ENCODE data around the gene MOGAT1.

The MOGAT1 gene, protein sequence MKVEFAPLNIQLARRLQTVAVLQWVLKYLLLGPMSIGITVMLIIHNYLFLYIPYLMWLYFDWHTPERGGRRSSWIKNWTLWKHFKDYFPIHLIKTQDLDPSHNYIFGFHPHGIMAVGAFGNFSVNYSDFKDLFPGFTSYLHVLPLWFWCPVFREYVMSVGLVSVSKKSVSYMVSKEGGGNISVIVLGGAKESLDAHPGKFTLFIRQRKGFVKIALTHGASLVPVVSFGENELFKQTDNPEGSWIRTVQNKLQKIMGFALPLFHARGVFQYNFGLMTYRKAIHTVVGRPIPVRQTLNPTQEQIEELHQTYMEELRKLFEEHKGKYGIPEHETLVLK

DNA sequence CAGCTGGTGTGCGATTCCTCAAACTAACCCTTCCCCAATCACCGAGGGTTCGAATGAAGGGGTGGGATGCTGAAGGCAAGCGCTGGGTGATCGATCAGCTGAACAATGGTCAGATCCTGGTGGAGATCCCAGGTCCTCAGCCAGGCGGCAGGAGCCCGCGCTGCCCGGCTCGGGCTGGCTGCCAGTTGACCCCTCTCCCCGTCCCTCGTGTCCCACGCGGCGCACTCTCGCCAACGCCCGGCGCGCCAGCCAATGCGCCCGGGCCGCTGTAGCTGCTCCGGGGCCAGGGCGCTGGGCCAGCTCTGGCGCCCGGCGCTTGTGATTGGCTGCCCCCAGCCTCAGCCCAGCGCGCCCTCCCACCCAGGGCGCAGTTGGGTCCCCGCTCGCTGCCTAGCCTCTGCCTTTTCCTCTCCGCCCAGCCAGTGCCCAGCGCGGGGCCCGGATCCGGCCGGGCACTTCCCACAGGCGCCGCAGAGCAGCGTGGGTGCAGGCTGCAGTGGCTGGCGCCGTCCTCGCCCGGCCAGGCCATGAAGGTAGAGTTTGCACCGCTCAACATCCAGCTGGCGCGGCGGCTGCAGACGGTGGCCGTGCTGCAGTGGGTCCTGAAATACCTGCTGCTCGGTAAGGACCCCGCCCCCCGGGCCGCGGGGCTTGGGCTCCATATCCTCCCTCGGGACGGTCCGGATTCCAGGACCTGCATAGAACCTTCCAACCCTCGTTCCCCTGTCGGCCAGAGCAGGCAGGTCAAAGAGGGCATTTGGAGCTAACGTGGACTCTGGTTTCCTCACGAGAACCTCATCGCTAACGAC lies at the start of gene MOGAT1:
TSS of gene MOGAT1 (plus strand) at position 400 of the 809 bp plus-strand sequence. CDS start at position 528, 128 bp downstream.
- no peak for DNase-seq

GRCh38 chr2:222621893-222622292 lies 49.6 kb upstream of the MOGAT1 start:
- DNase-seq: no peak

GRCh38 chr2:222622910-222623309 lies 48.5 kb upstream of the MOGAT1 start:
- no peak for DNase-seq

DNA sequence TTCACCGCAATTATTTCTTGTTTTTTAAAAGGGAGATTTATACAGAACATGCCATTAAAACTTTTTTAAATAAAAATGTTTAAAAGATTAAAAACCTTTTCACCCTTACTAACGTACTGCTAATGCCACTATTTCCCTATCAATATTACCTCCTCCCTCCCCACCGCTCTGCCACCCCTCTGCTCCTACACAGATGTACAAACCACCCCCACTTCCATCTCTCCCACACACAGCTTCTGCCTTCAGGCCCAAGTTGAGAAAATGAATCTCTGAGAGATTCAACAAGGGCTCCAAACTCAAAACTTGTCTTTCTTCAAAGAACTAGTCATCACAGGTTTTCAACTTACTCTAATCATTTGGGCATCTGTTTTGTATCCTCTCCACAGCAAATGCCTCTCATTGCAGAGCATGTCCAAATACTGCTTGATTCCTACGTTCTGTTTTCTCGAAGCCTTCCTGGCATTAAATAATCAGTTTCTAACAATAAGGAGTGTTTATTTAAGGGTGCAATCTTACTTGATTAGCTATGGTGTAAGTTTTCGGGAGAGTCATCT lies 47.6 kb upstream of the MOGAT1 start:
- DNase-seq: no peak

GRCh38 chr2:222627764-222628163 lies 43.7 kb upstream of the MOGAT1 start:
- no peak for DNase-seq

GRCh38 chr2:222635295-222635694 lies 36.2 kb upstream of the MOGAT1 start:
- no peak for DNase-seq

GRCh38 chr2:222637067-222637466 lies 34.4 kb upstream of the MOGAT1 start:
- DNase-seq: no peak

DNA sequence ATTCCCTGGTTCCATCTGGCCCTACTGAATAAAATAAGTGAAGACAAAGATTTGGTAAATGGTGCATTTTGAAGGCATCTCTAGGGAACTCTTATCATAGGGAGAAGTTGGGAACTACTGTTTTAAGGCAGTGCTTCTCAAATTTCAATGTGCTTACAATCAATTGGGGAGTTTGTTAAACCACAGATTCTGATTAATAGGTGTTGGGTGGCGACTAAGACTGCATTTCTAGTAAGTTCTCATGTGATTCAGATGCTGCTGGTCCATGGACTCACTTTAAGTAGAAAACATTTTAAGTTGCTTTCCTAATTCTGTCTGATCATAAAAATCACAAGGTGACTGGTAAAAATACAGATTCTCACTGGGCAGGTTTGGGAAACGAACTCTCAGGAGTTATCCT lies 30.1 kb upstream of the MOGAT1 start:
- DNase-seq: no peak

- DNase-seq: no peak
Observed at GRCh38 chr2:222643134-222643533, 28.3 kb upstream of the MOGAT1 start.

GRCh38 chr2:222646008-222646407 lies 25.4 kb upstream of the MOGAT1 start:
- no peak for DNase-seq

- no peak for DNase-seq
Observed at GRCh38 chr2:222649801-222650200, 21.7 kb upstream of the MOGAT1 start.

- no peak for DNase-seq
Observed at GRCh38 chr2:222651718-222652418, 19.6 kb upstream of the MOGAT1 start.

DNA sequence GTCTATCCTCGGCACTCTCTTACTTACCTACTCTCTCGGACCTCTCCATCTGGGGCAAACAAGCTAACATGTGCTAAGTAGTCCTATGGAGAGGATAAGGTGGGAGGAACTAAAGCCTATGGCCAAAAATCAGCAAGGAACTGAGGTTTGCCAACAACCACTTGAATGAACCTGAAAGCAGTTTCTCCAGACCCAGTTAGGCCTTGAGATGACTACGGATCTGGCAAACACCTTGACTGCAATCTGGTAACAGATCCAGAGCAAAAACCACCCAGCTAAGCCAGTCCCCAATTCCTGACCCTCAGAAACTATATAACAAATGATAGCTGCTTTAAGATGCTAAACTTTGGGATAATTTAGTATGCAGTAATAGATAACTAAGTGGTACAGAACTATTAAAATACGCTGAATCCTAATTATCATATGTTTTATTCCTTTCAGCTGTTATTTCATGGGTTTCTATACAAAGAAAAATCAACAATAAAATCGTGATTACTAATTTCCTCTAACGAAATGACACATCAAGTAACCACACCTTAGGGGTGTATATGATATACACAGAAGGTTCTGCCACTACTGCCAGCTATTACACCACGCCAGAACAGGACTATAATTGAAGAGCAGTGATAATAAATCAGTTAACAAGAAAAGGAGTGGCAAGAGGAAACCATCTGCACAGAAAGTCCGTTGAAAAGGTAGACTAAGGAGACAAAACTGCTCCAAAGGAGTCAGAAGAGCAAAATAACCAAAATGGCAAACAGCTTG lies 18.8 kb upstream of the MOGAT1 start:
- no peak for DNase-seq

DNA sequence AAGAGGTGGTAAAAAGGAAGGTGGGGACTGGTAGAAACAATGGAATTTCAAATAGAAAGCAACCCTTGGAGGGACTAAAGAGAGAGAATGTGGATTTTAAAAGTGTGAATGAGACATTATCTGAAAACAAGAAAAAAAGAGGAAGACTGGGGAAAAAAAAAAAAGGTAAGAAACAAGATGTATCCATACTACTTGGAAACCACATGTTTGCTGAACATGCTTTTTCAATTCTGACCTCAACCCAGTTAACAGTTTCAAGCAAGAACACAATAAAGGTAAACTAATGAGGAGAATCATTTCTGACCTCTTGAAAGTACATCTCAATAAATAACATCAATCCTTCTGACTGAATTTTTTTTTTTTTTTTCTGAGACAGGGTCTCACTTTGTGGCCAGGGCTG lies 18.2 kb upstream of the MOGAT1 start:
- DNase-seq: no peak

- peak; percentile 87 for DNase-seq
Observed at GRCh38 chr2:222655787-222656525, 15.5 kb upstream of the MOGAT1 start, which contains the start of gene FARSB. Gene FARSB (minus strand): TSS chr2:222656092. CDS start chr2:222656073, 19 bp downstream.

DNA sequence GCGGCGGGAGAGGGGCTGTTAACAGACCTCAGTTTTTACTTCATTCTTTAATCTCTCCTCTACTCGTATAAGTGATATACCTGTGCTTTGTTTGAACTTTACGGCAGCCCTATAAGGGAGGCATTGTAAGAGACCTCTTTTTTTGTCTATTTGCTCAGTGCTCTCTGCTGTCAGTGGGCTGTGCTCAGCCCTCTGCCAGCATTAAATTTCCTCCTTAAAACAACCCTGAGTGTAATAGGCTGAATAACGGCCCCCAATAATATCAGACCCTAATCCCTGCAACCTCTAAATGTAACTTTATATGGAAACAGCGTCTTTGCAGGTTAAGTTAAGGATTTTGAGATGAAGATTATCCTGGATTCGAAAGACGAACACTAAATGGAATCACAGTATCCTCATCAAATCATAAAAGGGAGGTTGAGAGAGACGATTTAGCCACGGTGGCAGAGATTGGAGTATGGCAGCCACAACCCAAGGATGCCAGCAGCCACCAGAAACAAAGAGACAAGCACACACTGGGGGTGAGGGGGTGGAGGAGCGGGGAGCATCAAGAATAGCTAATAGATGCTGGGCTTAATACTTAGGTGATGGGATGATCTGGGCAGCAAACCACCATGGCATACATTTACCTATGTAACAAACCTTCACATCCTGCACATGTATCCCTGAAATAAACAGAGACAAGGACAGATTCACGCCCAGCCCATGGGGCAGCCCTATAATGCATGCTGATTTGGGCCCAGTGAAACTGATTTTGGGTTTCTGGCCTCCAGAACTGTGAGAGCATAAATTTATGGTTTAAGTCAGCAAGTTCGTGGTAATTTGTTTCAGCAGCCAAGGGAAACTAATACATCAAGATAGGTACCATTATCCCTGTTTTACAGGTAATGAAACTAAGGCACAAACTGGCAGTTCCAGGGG lies 14.7 kb upstream of the MOGAT1 start:
- no peak for DNase-seq

DNA sequence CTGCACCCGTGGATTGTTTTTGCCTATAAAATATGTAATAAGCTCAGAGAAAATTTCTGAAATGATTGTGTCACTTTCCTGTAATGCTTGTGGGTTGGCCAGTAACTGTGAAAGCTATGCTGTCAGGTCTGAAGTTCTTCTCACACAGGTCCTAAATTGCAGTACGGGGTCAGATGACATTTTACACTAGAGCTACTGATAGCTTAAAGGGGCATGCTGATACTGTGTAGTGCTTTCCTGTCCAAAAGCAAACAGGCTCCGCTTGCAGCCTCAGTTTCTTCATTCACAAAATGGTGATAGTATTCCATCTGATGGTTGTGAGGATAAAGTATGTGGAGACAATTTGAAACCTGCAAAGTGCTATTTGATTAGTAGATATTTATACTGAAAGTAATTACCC lies 8.0 kb upstream of the MOGAT1 start:
- DNase-seq: no peak

DNA sequence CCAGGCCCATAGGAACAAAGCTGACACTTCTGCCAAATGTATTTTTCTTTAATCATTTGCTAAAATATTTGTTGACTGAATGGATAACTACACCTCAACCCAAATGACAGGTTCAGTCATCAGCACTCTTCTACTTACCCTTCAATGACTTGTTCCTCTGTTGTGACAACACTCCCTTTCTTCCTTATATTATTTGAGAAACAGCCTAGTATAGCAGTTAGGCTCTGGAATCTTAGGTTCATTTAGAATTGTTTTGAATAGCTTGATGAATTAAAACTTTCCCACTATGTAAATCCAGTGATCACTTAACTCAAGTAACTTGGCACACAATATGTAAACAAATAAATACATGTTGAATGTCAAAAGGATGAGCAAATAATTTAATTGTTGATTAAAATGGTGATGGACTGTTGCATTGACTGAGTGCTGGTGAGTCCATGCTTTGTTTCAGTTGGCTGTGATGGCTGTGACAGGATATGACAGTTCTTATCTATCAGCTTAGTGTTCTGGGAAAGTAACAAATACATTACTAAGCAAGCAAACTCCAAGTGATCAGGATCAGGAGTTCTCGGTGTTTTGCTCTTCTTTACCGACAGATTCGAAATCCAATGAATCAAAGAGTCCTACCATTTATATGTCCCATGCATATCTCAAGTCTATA lies 2.8 kb upstream of the MOGAT1 start:
- no peak for DNase-seq

DNA sequence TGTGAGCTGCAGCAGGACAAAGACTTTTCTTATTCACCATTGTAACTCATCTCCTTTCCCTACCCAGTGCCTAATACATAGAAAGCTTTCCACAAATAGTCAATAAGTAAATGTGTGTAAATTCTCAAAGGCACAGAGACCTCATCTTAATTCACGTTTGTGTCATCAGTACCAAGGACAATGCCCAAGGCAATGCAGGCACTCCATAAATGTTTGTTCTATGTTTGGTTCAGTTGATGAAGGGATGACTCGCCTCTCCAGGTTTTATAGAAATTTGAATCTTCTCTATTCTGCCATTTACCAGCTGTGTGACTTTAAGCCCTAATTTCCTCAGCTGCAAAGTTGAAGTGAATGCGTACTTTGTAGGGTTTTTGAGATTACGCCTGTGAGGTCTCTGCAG lies 2.1 kb upstream of the MOGAT1 start:
- no peak for DNase-seq

Data from activated CD4-positive, CD25-positive, alpha-beta regulatory T cell treated with anti-CD3 and anti-CD28 coated beads, Interleukin-2, amount 50 U/mL, for 72 hours (primary cell).